Stimulated activated naive CD8-positive, alpha-beta T cell treated with anti-CD3 and anti-CD28 coated beads, Interleukin-15, Interleukin-2, amounts not matched to agents 100 ng/mL and 50 ng/mL, for 24 hours (primary cell): Measurements from ENCODE around the gene RUNX3.

ENCODE experiments used
- H3K27ac Mint-ChIP-seq: one replicate; pipeline ENCODE4 v1.8.0; 2021; ENCODE audit warnings: mild to moderate bottlenecking, mixed read lengths
- H3K27me3 Mint-ChIP-seq: one replicate; pipeline ENCODE4 v1.8.0; 2021; ENCODE audit warnings: mixed read lengths
- H3K36me3 Mint-ChIP-seq: one replicate; pipeline ENCODE4 v1.8.0; 2021; ENCODE audit warnings: low read depth, mixed read lengths
- H3K4me1 Mint-ChIP-seq: one replicate; pipeline ENCODE4 v1.8.0; 2021; ENCODE audit warnings: low read depth, mixed read lengths
- H3K4me3 Mint-ChIP-seq: one replicate; pipeline ENCODE4 v1.8.0; 2021; ENCODE audit warnings: mild to moderate bottlenecking, mixed read lengths
- H3K9me3 Mint-ChIP-seq: one replicate; pipeline ENCODE4 v1.8.0; 2021; ENCODE audit warnings: mixed read lengths

The RUNX3 gene

GRCh38 chr1:24932725-24933294 lies 2.7 kb upstream of the RUNX3 start:
- Mint-ChIP-seq H3K27ac (peak overlapping the region; percentile 89), H3K4me3 (peak overlapping the region; percentile 79), H3K27me3 (no peaks in the 10 kb centered on the region), H3K9me3 (no peaks in the 10 kb centered on the region), H3K36me3 (peaks cover 65% of the 10 kb centered on the region), H3K4me1 (peaks cover 78% of the 10 kb centered on the region)

- Mint-ChIP-seq H3K27ac (peak overlapping the region; percentile 89), H3K4me3 (peak overlapping the region; percentile 80), H3K27me3 (no peaks in the 10 kb centered on the region), H3K4me1 (peaks cover 78% of the 10 kb centered on the region), H3K36me3 (peaks cover 65% of the 10 kb centered on the region), H3K9me3 (no peaks in the 10 kb centered on the region)
Observed at GRCh38 chr1:24932284-24932683, 2.2 kb upstream of the RUNX3 start.

- peak overlapping the region; percentile 78 for H3K27ac Mint-ChIP-seq
Observed at GRCh38 chr1:24931468-24932231, 1.6 kb upstream of the RUNX3 start.

GRCh38 chr1:24931146-24931467 lies 1.0 kb upstream of the RUNX3 start:
- Mint-ChIP-seq H3K4me1 (peaks cover 78% of the 10 kb centered on the region), H3K9me3 (no peaks in the 10 kb centered on the region), H3K4me3 (peak overlapping the region; percentile 80), H3K27me3 (no peaks in the 10 kb centered on the region), H3K36me3 (peaks cover 68% of the 10 kb centered on the region), H3K27ac (peak overlapping the region; percentile 84)

More at GRCh38 chr1:24931468-24932231, 1.6 kb upstream of the RUNX3 start:
- Mint-ChIP-seq H3K4me1 (peaks cover 78% of the 10 kb centered on the region), H3K27me3 (no peaks in the 10 kb centered on the region), H3K36me3 (peaks cover 66% of the 10 kb centered on the region), H3K4me3 (peak overlapping the region; percentile 80), H3K9me3 (no peaks in the 10 kb centered on the region)

- no peaks in the 10 kb centered on the region for H3K27me3 Mint-ChIP-seq
- H3K4me3 Mint-ChIP-seq: peak overlapping the region; percentile 89
- H3K27ac Mint-ChIP-seq: peak overlapping the region; percentile 93
- H3K36me3 Mint-ChIP-seq: peaks cover 72% of the 10 kb centered on the region
- H3K4me1 Mint-ChIP-seq: peaks cover 79% of the 10 kb centered on the region
- no peaks in the 10 kb centered on the region for H3K9me3 Mint-ChIP-seq
Observed at GRCh38 chr1:24929398-24930259, 447 bp downstream of the RUNX3 start.

GRCh38 chr1:24928689-24929397 lies 1.2 kb downstream of the RUNX3 start:
- Mint-ChIP-seq H3K4me1 (peaks cover 79% of the 10 kb centered on the region), H3K36me3 (peaks cover 72% of the 10 kb centered on the region)

GRCh38 chr1:24927988-24928688 lies 1.9 kb downstream of the RUNX3 start:
- Mint-ChIP-seq H3K27me3 (no peaks in the 10 kb centered on the region), H3K4me1 (peaks cover 79% of the 10 kb centered on the region), H3K36me3 (peaks cover 72% of the 10 kb centered on the region), H3K4me3 (peak overlapping the region; percentile 89), H3K9me3 (no peaks in the 10 kb centered on the region), H3K27ac (peak overlapping the region; percentile 93)

More at GRCh38 chr1:24928689-24929397, 1.2 kb downstream of the RUNX3 start:
- Mint-ChIP-seq H3K9me3 (no peaks in the 10 kb centered on the region), H3K27ac (peak overlapping the region; percentile 93), H3K4me3 (peak overlapping the region; percentile 89), H3K27me3 (no peaks in the 10 kb centered on the region)

- Mint-ChIP-seq H3K4me3 (peak overlapping the region; percentile 89), H3K4me1 (peaks cover 79% of the 10 kb centered on the region), H3K9me3 (no peaks in the 10 kb centered on the region), H3K27ac (peak overlapping the region; percentile 93), H3K27me3 (no peaks in the 10 kb centered on the region), H3K36me3 (peaks cover 76% of the 10 kb centered on the region)
Observed at GRCh38 chr1:24927473-24927872, 2.6 kb downstream of the RUNX3 start.

- H3K4me1 Mint-ChIP-seq: peaks cover 82% of the 10 kb centered on the region
- peaks cover 81% of the 10 kb centered on the region for H3K36me3 Mint-ChIP-seq
- peak overlapping the region; percentile 89 for H3K4me3 Mint-ChIP-seq
- peak overlapping the region; percentile 93 for H3K27ac Mint-ChIP-seq
- H3K9me3 Mint-ChIP-seq: no peaks in the 10 kb centered on the region
- H3K27me3 Mint-ChIP-seq: no peaks in the 10 kb centered on the region
Observed at GRCh38 chr1:24926563-24927249, 3.4 kb downstream of the RUNX3 start.

- Mint-ChIP-seq H3K27ac (peak overlapping the region; percentile 93), H3K36me3 (peaks cover 80% of the 10 kb centered on the region), H3K4me1 (peaks cover 82% of the 10 kb centered on the region), H3K27me3 (no peaks in the 10 kb centered on the region), H3K4me3 (peak overlapping the region; percentile 89), H3K9me3 (no peaks in the 10 kb centered on the region)
Observed at GRCh38 chr1:24925963-24926362, 4.1 kb downstream of the RUNX3 start.

- Mint-ChIP-seq H3K4me1 (peaks cover 83% of the 10 kb centered on the region), H3K27ac (peak overlapping the region; percentile 93), H3K36me3 (peaks cover 87% of the 10 kb centered on the region), H3K9me3 (no peaks in the 10 kb centered on the region), H3K27me3 (no peaks in the 10 kb centered on the region), H3K4me3 (peak overlapping the region; percentile 89)
Observed at GRCh38 chr1:24925082-24925779, 4.8 kb downstream of the RUNX3 start.

GRCh38 chr1:24923485-24924113 lies 6.5 kb downstream of the RUNX3 start:
- H3K36me3 Mint-ChIP-seq: peaks cover 97% of the 10 kb centered on the region
- no peaks in the 10 kb centered on the region for H3K9me3 Mint-ChIP-seq
- peak overlapping the region; percentile 77 for H3K4me3 Mint-ChIP-seq
- H3K27me3 Mint-ChIP-seq: no peaks in the 10 kb centered on the region
- peaks cover 95% of the 10 kb centered on the region for H3K4me1 Mint-ChIP-seq
- H3K27ac Mint-ChIP-seq: peak overlapping the region; percentile 93
